GM23338 (cell line): ENCODE data around the gene EDEM2. TPM values are rescaled to one million over a fixed set of nuclear protein-coding genes. Genes with fewer than 3 reads are reported as not detected.
A peak's percentile ranks its signal among the peaks of the same experiment; 100 is the strongest.

ENCODE experiments used
- ATAC-seq: fragments of 200-7000 bp; cut with Tn5 transposase; 3 replicates; pipeline ENCODE4 v1.9.1; 2020
- DNase-seq: peaks from one replicate; pipeline ENCODE4 v3.0.0-alpha.2; 2015; ENCODE audit warnings: low spot score
- H2AFZ ChIP-seq: fragments of 200-600 bp; sonication (generic); 2 replicates; pipeline ENCODE4 v1.8.0; 2016; ENCODE audit warnings: antibody characterized with exemption, mild to moderate bottlenecking, moderate library complexity
- H3F3A ChIP-seq: fragments of 200-600 bp; sonication (generic); replicated peaks from 2 replicates; pipeline ENCODE4 v1.8.0; 2017; ENCODE audit warnings: antibody characterized with exemption, mixed run types, low read depth
- H3K27ac ChIP-seq: fragments of 200-600 bp; sonication (generic); 2 replicates; pipeline ENCODE4 v1.6.1; 2016; ENCODE audit warnings: low read depth
- H3K27me3 ChIP-seq: fragments of 200-600 bp; sonication (generic); 2 replicates; pipeline ENCODE4 v1.8.0; 2016; ENCODE audit warnings: mild to moderate bottlenecking, mixed run types, moderate library complexity; ENCODE audit not compliant: insufficient read depth
- H3K36me3 ChIP-seq: fragments of 200-600 bp; sonication (generic); 2 replicates; pipeline ENCODE4 v1.8.0; 2016; ENCODE audit warnings: mild to moderate bottlenecking; ENCODE audit not compliant: insufficient read depth
- H3K4me1 ChIP-seq: fragments of 200-600 bp; sonication (generic); 2 replicates; pipeline ENCODE4 v1.8.0; 2016; ENCODE audit warnings: mild to moderate bottlenecking, moderate library complexity; ENCODE audit not compliant: insufficient read depth
- H3K4me2 ChIP-seq: fragments of 200-600 bp; sonication (generic); 2 replicates; pipeline ENCODE4 v1.7.1; 2017; ENCODE audit warnings: mixed run types
- H3K4me3 ChIP-seq: fragments of 200-600 bp; sonication (generic); 2 replicates; pipeline ENCODE4 v1.6.1; 2016; ENCODE audit warnings: mixed run types
- H3K79me2 ChIP-seq: fragments of 200-600 bp; sonication (generic); replicated peaks from 2 replicates; pipeline ENCODE4 v1.8.0; 2017; ENCODE audit warnings: mild to moderate bottlenecking; ENCODE audit not compliant: insufficient read depth
- H3K9me2 ChIP-seq: fragments of 200-600 bp; sonication (generic); 2 replicates; pipeline ENCODE4 v1.8.0; 2017; ENCODE audit not compliant: insufficient read depth
- H4K20me1 ChIP-seq: fragments of 200-600 bp; sonication (generic); replicated peaks from 2 replicates; pipeline ENCODE4 v1.8.0; 2017; ENCODE audit warnings: mild to moderate bottlenecking; ENCODE audit not compliant: insufficient read depth
- H3K27ac Mint-ChIP-seq: 2 replicates; pipeline ENCODE4 v1.8.0; 2020; ENCODE audit warnings: inconsistent platforms, mild to moderate bottlenecking, moderate library complexity, mixed read lengths
- H3K27me3 Mint-ChIP-seq: 3 replicates; pipeline ENCODE4 v1.8.0; 2022; ENCODE audit warnings: low read depth, mild to moderate bottlenecking, moderate library complexity, mixed read lengths, inconsistent platforms; ENCODE audit not compliant: insufficient read depth, poor library complexity
- H3K36me3 Mint-ChIP-seq: 3 replicates; pipeline ENCODE4 v1.8.0; 2021; ENCODE audit warnings: low read depth, mild to moderate bottlenecking, inconsistent platforms, moderate library complexity, mixed read lengths
- H3K4me1 Mint-ChIP-seq: 3 replicates; pipeline ENCODE4 v1.8.0; 2020; ENCODE audit warnings: mild to moderate bottlenecking, inconsistent platforms, mixed read lengths
- H3K4me3 Mint-ChIP-seq: 3 replicates; pipeline ENCODE4 v1.8.0; 2021; ENCODE audit warnings: moderate library complexity, mild to moderate bottlenecking, inconsistent platforms, mixed read lengths
- H3K9me3 Mint-ChIP-seq: 3 replicates; pipeline ENCODE4 v1.8.0; 2020; ENCODE audit warnings: moderate library complexity, mild to moderate bottlenecking, inconsistent platforms, mixed read lengths
- CREB1 ChIP-seq: fragments of 250-450 bp; sonication (Bioruptor Pico); IDR thresholded peaks from 2 replicates; pipeline ENCODE4 v1.5.0; 2020; ENCODE audit warnings: low read depth, mild to moderate bottlenecking, moderate library complexity
- CTCF ChIP-seq, 2 experiments: fragments of 200-600 bp in 1 of 2; sonication (generic) in 1 of 2; conservative IDR thresholded peaks; 2 replicates each; pipeline versions ENCODE4 v1.5.1 to v1.6.1; 2016 to 2017; ENCODE audit warnings: antibody characterized with exemption in 2 of 2, low read depth in 2 of 2, mild to moderate bottlenecking in 2 of 2, moderate library complexity in 1 of 2
- ETS1 ChIP-seq: IDR thresholded peaks from 2 replicates; pipeline ENCODE4 v1.6.1; 2016; ENCODE audit warnings: antibody characterized with exemption
- EZH2 ChIP-seq: fragments of 200-600 bp; sonication (generic); IDR thresholded peaks from one replicate; pipeline ENCODE4 v1.8.0; 2017; ENCODE audit warnings: antibody characterized with exemption, mild to moderate bottlenecking, low read depth; ENCODE audit not compliant: unreplicated experiment
- EZH2phosphoT487 ChIP-seq: fragments of 200-600 bp; sonication (generic); IDR thresholded peaks from one replicate; pipeline ENCODE4 v1.8.1; 2018; ENCODE audit warnings: antibody characterized with exemption; ENCODE audit not compliant: unreplicated experiment
- JUNB ChIP-seq: IDR thresholded peaks from one replicate; pipeline ENCODE4 v1.6.1; 2016; ENCODE audit warnings: antibody characterized with exemption; ENCODE audit not compliant: unreplicated experiment
- NANOG ChIP-seq: IDR thresholded peaks from 2 replicates; pipeline ENCODE4 v1.6.1; 2016; ENCODE audit warnings: antibody characterized with exemption, borderline replicate concordance
- POLR2AphosphoS5 ChIP-seq: IDR thresholded peaks from 2 replicates; pipeline ENCODE4 v1.6.1; 2016; ENCODE audit warnings: antibody characterized with exemption, low read depth
- REST ChIP-seq: IDR thresholded peaks from one replicate; pipeline ENCODE4 v1.6.1; 2018; ENCODE audit warnings: antibody characterized with exemption; ENCODE audit not compliant: unreplicated experiment
- STAT1 ChIP-seq: IDR thresholded peaks from one replicate; pipeline ENCODE4 v1.6.1; 2016; ENCODE audit warnings: antibody characterized with exemption; ENCODE audit not compliant: unreplicated experiment
- ZNF114 ChIP-seq: fragments of 250-450 bp; sonication (Bioruptor Pico); IDR thresholded peaks from 2 replicates; pipeline ENCODE4 v1.5.0; 2020; ENCODE audit warnings: mild to moderate bottlenecking, moderate library complexity
- ZNF331 ChIP-seq: fragments of 250-450 bp; sonication (Bioruptor Pico); IDR thresholded peaks from 2 replicates; pipeline ENCODE4 v1.5.0; 2020; ENCODE audit warnings: low read depth, mild to moderate bottlenecking, moderate library complexity
- ZNF462 ChIP-seq: fragments of 250-450 bp; sonication (Bioruptor Pico); IDR thresholded peaks from 2 replicates; pipeline ENCODE4 v1.5.0; 2020; ENCODE audit warnings: mild to moderate bottlenecking, moderate library complexity
- polyA plus RNA-seq: library from polyadenylated mRNA; unstranded; fragments of >200 nt; fragmentation: Nextera tagmentation; extraction: Ambion mirVana; gene quantifications from 2 replicates; pipeline ENCODE4 v1.2.1, GENCODE V29; 2016
- total RNA-seq: library from RNA; depleted of rRNA; stranded (reverse); fragments of >200 nt; shearing (Covaris generic); gene quantifications from 2 replicates; pipeline ENCODE4 v1.2.3, GENCODE V29; 2014

Gene EDEM2
- total and polyA plus RNA-seq, 2 experiments from 2014 or later = 13.9 to 25.3 TPM

GRCh38 chr20:35077341-35077740, 69.8 kb downstream of the EDEM2 start:
- Mint-ChIP-seq H3K4me3 (no peak overlapping the region), H3K27ac (no peak overlapping the region), H3K9me3 (peaks cover 53% of the 10 kb centered on the region), H3K27me3 (no peaks in the 10 kb centered on the region), H3K36me3 (peaks cover 71% of the 10 kb centered on the region), H3K4me1 (no peaks in the 10 kb centered on the region)
- H3K79me2 ChIP-seq = peaks cover 71% of the 10 kb centered on the region
- no peaks in the 10 kb centered on the region for H3F3A ChIP-seq
- no peak for ATAC-seq
- no peak overlapping the region for H2AFZ ChIP-seq
- no peaks in the 10 kb centered on the region for H3K9me2 ChIP-seq
- no peak overlapping the region for H3K4me2 ChIP-seq
- no peak for DNase-seq
- H3K27me3 ChIP-seq = no peaks in the 10 kb centered on the region
- TF ChIP-seq ZNF331 (CRISPR knock-in tag) (no peak), POLR2AphosphoS5 (no peak), CREB1 (CRISPR knock-in tag) (no peak), EZH2 (no peak), REST (no peak), ZNF462 (CRISPR knock-in tag) (no peak), STAT1 (no peak), JUNB (no peak), EZH2phosphoT487 (no peak), ZNF114 (CRISPR knock-in tag) (no peak), ETS1 (no peak), NANOG (no peak), CTCF (conservative IDR thresholded peaks at IDR 0.05; ENCODE audit: low read depth in 2 of 2) (no peak)
- 0 out of 2 replicates have a peak overlapping the region, but pooled peaks have one; percentile 23 for H3K4me3 ChIP-seq
- no peaks in the 10 kb centered on the region for H3K4me1 ChIP-seq
- no peak overlapping the region for H3K27ac ChIP-seq
- peaks cover 10% of the 10 kb centered on the region for H4K20me1 ChIP-seq
- peaks cover 32% of the 10 kb centered on the region for H3K36me3 ChIP-seq
